Body of pancreas (tissue), 4 donors: ENCODE data around the gene KRT1.

Experiments used
- POLR2A ChIP-seq, 3 donors: fragments of 450-650 bp; IDR thresholded peaks; one replicate each; pipeline ENCODE4 v1.6.1; 2016; ENCODE audit warnings: antibody characterized with exemption in 3 of 3, mild to moderate bottlenecking in 2 of 3
- TF ChIP-seq, protein P1 (sequence below), 7 experiments: fragments of 450-650 bp in 4 of 7; fragments of 200-600 bp in 3 of 7; sonication (generic) in 3 of 7; IDR thresholded peaks; one replicate each; pipeline ENCODE4 v1.5.1; 2016 to 2019; ENCODE audit warnings: antibody characterized with exemption in 7 of 7

GRCh38 chr12:52630008-52630500, 50.2 kb downstream of the KRT1 start:
- TF ChIP-seq, protein P1, sequence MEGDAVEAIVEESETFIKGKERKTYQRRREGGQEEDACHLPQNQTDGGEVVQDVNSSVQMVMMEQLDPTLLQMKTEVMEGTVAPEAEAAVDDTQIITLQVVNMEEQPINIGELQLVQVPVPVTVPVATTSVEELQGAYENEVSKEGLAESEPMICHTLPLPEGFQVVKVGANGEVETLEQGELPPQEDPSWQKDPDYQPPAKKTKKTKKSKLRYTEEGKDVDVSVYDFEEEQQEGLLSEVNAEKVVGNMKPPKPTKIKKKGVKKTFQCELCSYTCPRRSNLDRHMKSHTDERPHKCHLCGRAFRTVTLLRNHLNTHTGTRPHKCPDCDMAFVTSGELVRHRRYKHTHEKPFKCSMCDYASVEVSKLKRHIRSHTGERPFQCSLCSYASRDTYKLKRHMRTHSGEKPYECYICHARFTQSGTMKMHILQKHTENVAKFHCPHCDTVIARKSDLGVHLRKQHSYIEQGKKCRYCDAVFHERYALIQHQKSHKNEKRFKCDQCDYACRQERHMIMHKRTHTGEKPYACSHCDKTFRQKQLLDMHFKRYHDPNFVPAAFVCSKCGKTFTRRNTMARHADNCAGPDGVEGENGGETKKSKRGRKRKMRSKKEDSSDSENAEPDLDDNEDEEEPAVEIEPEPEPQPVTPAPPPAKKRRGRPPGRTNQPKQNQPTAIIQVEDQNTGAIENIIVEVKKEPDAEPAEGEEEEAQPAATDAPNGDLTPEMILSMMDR (IDR thresholded peaks at IDR 0.05): no peak
- no peak for TF ChIP-seq POLR2A (IDR thresholded peaks at IDR 0.05)
